SK-N-SH (cell line): Measurements from ENCODE around the gene KRTAP10-2.

ENCODE experiments used
- CTCF ChIP-seq: fragments of 200-600 bp; sonication (generic); IDR thresholded peaks from 2 replicates; pipeline ENCODE4 v1.6.1; 2017; ENCODE audit warnings: antibody characterized with exemption, mild to moderate bottlenecking, moderate library complexity
- EZH2phosphoT487 ChIP-seq: fragments of 200-600 bp; sonication (generic); IDR thresholded peaks from 2 replicates; pipeline ENCODE4 v1.6.1; 2017; ENCODE audit warnings: low read depth, mixed run types, mild to moderate bottlenecking, antibody characterized with exemption, moderate library complexity, borderline replicate concordance
- FOXM1 ChIP-seq: IDR thresholded peaks from 2 replicates; pipeline ENCODE4 v1.4.0; 2012; ENCODE audit warnings: low read depth, mild to moderate bottlenecking
- GABPA ChIP-seq: IDR thresholded peaks from 2 replicates; pipeline ENCODE4 v1.4.0; 2012; ENCODE audit warnings: low read depth, mild to moderate bottlenecking
- MXI1 ChIP-seq: IDR thresholded peaks from 2 replicates; pipeline ENCODE4 v1.6.1; 2012; ENCODE audit warnings: mild to moderate bottlenecking, low read depth, low read length, improper control_type of control experiment
- SIN3A ChIP-seq: IDR thresholded peaks from 2 replicates; pipeline ENCODE4 v1.6.1; 2012; ENCODE audit warnings: low read depth, mild to moderate bottlenecking, low read length, moderate library complexity, borderline replicate concordance
- TEAD4 ChIP-seq: IDR thresholded peaks from 2 replicates; pipeline ENCODE4 v1.4.0; 2012; ENCODE audit warnings: mild to moderate bottlenecking, borderline replicate concordance; ENCODE audit not compliant: insufficient read depth
- YY1 ChIP-seq: IDR thresholded peaks from 2 replicates; pipeline ENCODE4 v1.4.0; 2012; ENCODE audit warnings: low read depth, mild to moderate bottlenecking

- TF ChIP-seq CTCF (no peak), SIN3A (no peak), YY1 (no peak), TEAD4 (no peak), FOXM1 (no peak), GABPA (no peak), EZH2phosphoT487 (no peak), MXI1 (no peak)
Observed at GRCh38 chr21:44564099-44564498, 12.8 kb upstream of the KRTAP10-2 start.
